ENCODE data around the gene ROPN1L. TPM values are rescaled to one million over a fixed set of nuclear protein-coding genes. Genes with fewer than 3 reads are reported as not detected.

ROPN1L gene
- total RNA-seq, 1 experiment from 2014 or later: 0.66 TPM

- TF ChIP-seq ZBTB33 (IDR thresholded peaks at IDR 0.05; ENCODE audit: extremely low read depth, insufficient replicate concordance, low read length): no peak
- no peak for TF ChIP-seq ELF1 (IDR thresholded peaks at IDR 0.05; ENCODE audit: borderline replicate concordance, low read depth)
- no peak for TF ChIP-seq ATF3 (IDR thresholded peaks at IDR 0.05)
- TF ChIP-seq RAD21 (IDR thresholded peaks at IDR 0.05; ENCODE audit: low read depth): no peak
- no peak for TF ChIP-seq ZNF274 (IDR thresholded peaks at IDR 0.05; ENCODE audit: low read depth, low read length)
- no peak for TF ChIP-seq CBX3 (IDR thresholded peaks at IDR 0.05; ENCODE audit: low read depth)
- TF ChIP-seq YY1 (IDR thresholded peaks at IDR 0.05; ENCODE audit: extremely low read depth, insufficient replicate concordance, low read depth, low read length): no peak
- no peak for TF ChIP-seq FOSL1 (IDR thresholded peaks at IDR 0.05; ENCODE audit: low read depth)
- TF ChIP-seq SIN3A (IDR thresholded peaks at IDR 0.05; ENCODE audit: low read depth): no peak
- no peak for TF ChIP-seq CTCF (IDR thresholded peaks at IDR 0.05 in 2 of 3, conservative IDR thresholded peaks at IDR 0.05 in 1 of 3; ENCODE audit: borderline replicate concordance in 1 of 3, insufficient read depth in 1 of 3, low read depth in 2 of 3, low read length in 2 of 3)
- TF ChIP-seq ZFX (IDR thresholded peaks at IDR 0.05): no peak
Observed at GRCh38 chr5:10509575-10509974, 67.9 kb downstream of the ROPN1L start (continued).

All from HCT116 (cell line).